GM19463 (cell line): Measurements from ENCODE around the gene PPCS.
"Not testable (repeated sequence)": the region's sequence is repeated elsewhere in the genome, so short reads cannot be mapped to it uniquely, and the experiment has no call there.

Experiments
- ATAC-seq: cut with Tn5 transposase; IDR thresholded peaks from one replicate; pipeline ENCODE4 v1.9.1; 2021; ENCODE audit warnings: mild to moderate bottlenecking, moderate library complexity; ENCODE audit not compliant: unreplicated experiment

Gene PPCS

GRCh38 chr1:42450061-42450460 is 6.3 kb upstream of the PPCS start:
- ATAC-seq: no peak

- ATAC-seq: no peak
Observed at GRCh38 chr1:42453386-42453785, 3.0 kb upstream of the PPCS start.

- no peak for ATAC-seq
Observed at GRCh38 chr1:42454403-42454802, 1.9 kb upstream of the PPCS start.

- peak; percentile 56 for ATAC-seq
Observed at GRCh38 chr1:42456754-42457089, 379 bp downstream of the PPCS start.

GRCh38 chr1:42461196-42461595 is 4.9 kb downstream of the PPCS start:
- ATAC-seq: no peak

- peak; percentile 99 for ATAC-seq
Observed at GRCh38 chr1:42462828-42463763, 6.8 kb downstream of the PPCS start, which contains the start of gene CCDC30. Gene CCDC30, plus strand, starts transcription at chr1:42463286. Its CDS starts 17,266 bp downstream, at chr1:42480552.

GRCh38 chr1:42463921-42464320 is 7.6 kb downstream of the PPCS start:
- no peak for ATAC-seq

GRCh38 chr1:42466030-42466429 is 9.7 kb downstream of the PPCS start:
- no peak for ATAC-seq

GRCh38 chr1:42469727-42470126 is 13.4 kb downstream of the PPCS start:
- no peak for ATAC-seq

- no peak for ATAC-seq
Observed at GRCh38 chr1:42476605-42477004, 20.3 kb downstream of the PPCS start.

GRCh38 chr1:42477354-42477753 is 21.0 kb downstream of the PPCS start:
- ATAC-seq: not testable (repeated sequence)

GRCh38 chr1:42477775-42478174 is 21.4 kb downstream of the PPCS start:
- no peak for ATAC-seq

- ATAC-seq: no peak
Observed at GRCh38 chr1:42479621-42480020, 23.3 kb downstream of the PPCS start.

GRCh38 chr1:42480921-42481320 is 24.6 kb downstream of the PPCS start:
- ATAC-seq: no peak

- no peak for ATAC-seq
Observed at GRCh38 chr1:42482635-42483153, 26.4 kb downstream of the PPCS start.

GRCh38 chr1:42484382-42484781 is 28.0 kb downstream of the PPCS start:
- no peak for ATAC-seq

GRCh38 chr1:42490237-42490636 is 33.9 kb downstream of the PPCS start:
- ATAC-seq: no peak

- ATAC-seq: not testable (repeated sequence)
Observed at GRCh38 chr1:42502031-42502430, 45.7 kb downstream of the PPCS start.

GRCh38 chr1:42504535-42505128 is 48.3 kb downstream of the PPCS start:
- ATAC-seq: no peak

- no peak for ATAC-seq
Observed at GRCh38 chr1:42506576-42506975, 50.2 kb downstream of the PPCS start.
